Tracheal epithelial cell (primary cell): ENCODE measurements around the gene FAM234B. TPM values are rescaled to one million over a fixed set of nuclear protein-coding genes. Genes with fewer than 3 reads are reported as not detected.

ENCODE experiments used
- total RNA-seq: library from RNA; depleted of rRNA; stranded (reverse); fragments of >200 nt; gene quantifications from 2 replicates; pipeline ENCODE4 v1.2.1, GENCODE V29; 2014

FAM234B gene
- 5.1 and 5.8 TPM in 2 replicates for total RNA-seq

GRCh38 chr12:13044002-13044905, at the start of gene FAM234B:
Gene FAM234B (plus strand): TSS chr12:13044381. CDS start chr12:13044404, 23 bp downstream.

GRCh38 chr12:12999959-13000615, 44.1 kb upstream of the FAM234B start, which contains the start of gene HEBP1:
Gene HEBP1 (minus strand): TSS chr12:13000265. CDS start chr12:13000114, 151 bp downstream.

GRCh38 chr12:13103391-13104033, 59.3 kb downstream of the FAM234B start, which contains the start of gene GSG1:
Gene GSG1 (minus strand): TSS chr12:13103667. CDS start chr12:13103512, 155 bp downstream.

Other genes starting within 250 kb of the FAM234B start
- gene DDX47, start 231.0 kb upstream of the FAM234B start, total RNA-seq: 72.7 and 110 TPM in 2 replicates
- gene GPRC5A, start 152.8 kb upstream of the FAM234B start, total RNA-seq: 6.6 and 83.6 TPM in 2 replicates
- gene GPRC5D, start 92.2 kb upstream of the FAM234B start, total RNA-seq: not detected in 2 replicates
- gene HEBP1, start 44.1 kb upstream of the FAM234B start, total RNA-seq: 5.3 and 6.6 TPM in 2 replicates
- gene GSG1, start 59.3 kb downstream of the FAM234B start, total RNA-seq: 0.24 TPM in 1 of 2 replicates, not detected in the other
- gene EMP1, start 152.3 kb downstream of the FAM234B start, total RNA-seq: 13.4 and 30.6 TPM in 2 replicates